K562 (cell line): Measurements from ENCODE around the gene VAMP8. TPM values are rescaled to one million over a fixed set of nuclear protein-coding genes. Genes with fewer than 3 reads are reported as not detected.

Experiments
- ARID1B ChIP-seq: fragments of 450-650 bp; IDR thresholded peaks from 2 replicates; pipeline ENCODE4 v1.6.1; 2016; ENCODE audit warnings: antibody characterized with exemption, mild to moderate bottlenecking, inconsistent platforms
- ARID2 ChIP-seq: fragments of 450-650 bp; IDR thresholded peaks from 2 replicates; pipeline ENCODE4 v1.6.1; 2017; ENCODE audit warnings: antibody characterized with exemption, mild to moderate bottlenecking
- CEBPB ChIP-seq: fragments of 450-650 bp; IDR thresholded peaks from 2 replicates; pipeline ENCODE4 v1.6.1; 2016; ENCODE audit warnings: missing genetic modification characterization, missing compliant biosample characterization
- CHCHD3 ChIP-seq: fragments of 250-450 bp; sonication (Bioruptor Pico); IDR thresholded peaks from 2 replicates; pipeline ENCODE4 v2.1.2; 2022; ENCODE audit warnings: mild to moderate bottlenecking
- DLX4 ChIP-seq: fragments of 250-450 bp; sonication (Bioruptor Pico); IDR thresholded peaks from 2 replicates; pipeline ENCODE4 v1.6.1; 2021; ENCODE audit warnings: mild to moderate bottlenecking
- E2F8 ChIP-seq: fragments of 450-650 bp; IDR thresholded peaks from 2 replicates; pipeline ENCODE4 v1.7.1; 2018; ENCODE audit warnings: mild to moderate bottlenecking, low read depth; ENCODE audit not compliant: partially characterized antibody
- HDAC8 ChIP-seq: fragments of 450-650 bp; IDR thresholded peaks from 2 replicates; pipeline ENCODE4 v1.6.1; 2016; ENCODE audit warnings: mild to moderate bottlenecking, missing genetic modification characterization, moderate library complexity, missing compliant biosample characterization
- NELFE ChIP-seq: IDR thresholded peaks from 2 replicates; pipeline ENCODE4 v1.6.1; 2011; ENCODE audit warnings: mild to moderate bottlenecking; ENCODE audit not compliant: insufficient read depth, insufficient read length
- NR1H2 ChIP-seq: sonication (generic); formaldehyde crosslinking; IDR thresholded peaks from 2 replicates; pipeline ENCODE4 v1.4.0; 2020; ENCODE audit warnings: mild to moderate bottlenecking, missing genetic modification reagents
- POLR2G ChIP-seq: fragments of 200-400 bp; formaldehyde crosslinking; IDR thresholded peaks from 2 replicates; pipeline ENCODE4 v1.6.1; 2017; ENCODE audit warnings: low read depth, mild to moderate bottlenecking, antibody characterized with exemption, low read length, moderate library complexity
- RAD51 ChIP-seq: fragments of 450-650 bp; IDR thresholded peaks from 2 replicates; pipeline ENCODE4 v1.7.1; 2016; ENCODE audit warnings: low read depth, mild to moderate bottlenecking, borderline replicate concordance
- SMARCA4 ChIP-seq: fragments of 450-650 bp; IDR thresholded peaks from 2 replicates; pipeline ENCODE4 v1.6.1; 2016
- TCF15 ChIP-seq: fragments of 250-450 bp; sonication (Bioruptor Pico); IDR thresholded peaks from 2 replicates; pipeline ENCODE4 v1.8.0; 2022; ENCODE audit warnings: moderate library complexity, mild to moderate bottlenecking, inconsistent platforms
- TOE1 ChIP-seq, 2 experiments: fragments of 450-650 bp in 1 of 2; sonication (generic) in 1 of 2; formaldehyde crosslinking in 1 of 2; IDR thresholded peaks; 2 replicates each; pipeline versions ENCODE4 v1.7.1 to v1.8.0; 2016 to 2022; ENCODE audit warnings: borderline replicate concordance in 2 of 2, mild to moderate bottlenecking in 2 of 2, antibody characterized with exemption in 1 of 2, inconsistent platforms in 1 of 2, low read depth in 1 of 2, missing genetic modification reagents in 1 of 2, moderate library complexity in 1 of 2
- ZBTB1 ChIP-seq: sonication (generic); formaldehyde crosslinking; IDR thresholded peaks from 2 replicates; pipeline ENCODE4 v1.8.1; 2023; ENCODE audit warnings: missing genetic modification reagents, low read depth, mild to moderate bottlenecking, borderline replicate concordance
- ZBTB26 ChIP-seq: fragments of 450-650 bp; formaldehyde crosslinking; IDR thresholded peaks from 2 replicates; pipeline ENCODE4 v1.4.0; 2022; ENCODE audit warnings: missing genetic modification characterization
- ZFPM2 ChIP-seq: fragments of 250-450 bp; sonication (Bioruptor Pico); IDR thresholded peaks from 2 replicates; pipeline ENCODE4 v1.5.1; 2022; ENCODE audit warnings: mild to moderate bottlenecking
- ZNF592 ChIP-seq: fragments of 450-650 bp; IDR thresholded peaks from 2 replicates; pipeline ENCODE4 v1.6.1; 2017; ENCODE audit warnings: antibody characterized with exemption, mild to moderate bottlenecking
- ZNF77 ChIP-seq: fragments of 250-450 bp; sonication (Bioruptor Pico); IDR thresholded peaks from 2 replicates; pipeline ENCODE4 v1.5.0; 2020
- polyA plus RNA-seq, 8 experiments: library from polyadenylated mRNA; depleted of rRNA in 4 of 8; stranded (reverse) in 5 of 8; unstranded in 3 of 8; fragments of >200 nt; fragmentation: Nextera tagmentation in 2 of 8; fragmentation: Illumina TruSeq in 1 of 8; extraction: Ambion mirVana in 2 of 8; extraction: Trizol in 1 of 8; gene quantifications; 2 replicates each; pipeline versions ENCODE4 v1.2.1 to v1.2.3, GENCODE V29; 2011 to 2014; ENCODE audit warnings: inconsistent platforms in 1 of 8, missing spikeins in 1 of 8
- total RNA-seq, 7 experiments: library from RNA; depleted of rRNA in 6 of 7; stranded (reverse); fragments of >200 nt in 6 of 7; fragmentation: Illumina TruSeq in 2 of 7; extraction: Trizol in 2 of 7; gene quantifications; 2 replicates each; pipeline versions ENCODE4 v1.2.1 to v1.2.3, GENCODE V29; 2011 to 2021; ENCODE audit warnings: low replicate concordance in 1 of 7

VAMP8 gene
- total and polyA plus RNA-seq, 9 of the 15 experiments (the other 6 are each of a cell fraction or from before 2014, with no cell fraction given) = 107 to 571 (median 248) TPM

- no peak for TF ChIP-seq ZBTB1
- peak; percentile 78 for TF ChIP-seq CEBPB
- TF ChIP-seq RAD51 = no peak
- TF ChIP-seq HDAC8 (tag) = 0 out of 2 replicates have a peak, but pooled peaks have one; percentile 13
- peak; percentile 59; the same call in 1 of the 2 replicates for TF ChIP-seq SMARCA4
- no peak for TF ChIP-seq DLX4 (CRISPR knock-in tag)
- TF ChIP-seq CHCHD3 (CRISPR knock-in tag) = no peak
- TF ChIP-seq E2F8 = peak; percentile 32
- no peak for TF ChIP-seq ZBTB26 (CRISPR knock-in tag)
- no peak for TF ChIP-seq ARID2
- no peak for TF ChIP-seq NR1H2
- peak; percentile 53; the same call in 1 of the 2 replicates for TF ChIP-seq TOE1 (IDR thresholded peaks at IDR 0.05; ENCODE audit: borderline replicate concordance)
- no peak for TF ChIP-seq TOE1 (CRISPR knock-in tag; IDR thresholded peaks at IDR 0.05; ENCODE audit: borderline replicate concordance, low read depth)
- TF ChIP-seq ZNF77 (CRISPR knock-in tag) = no peak
- no peak for TF ChIP-seq POLR2G
- TF ChIP-seq ZNF592 = peak; percentile 41; the same call in 1 of the 2 replicates
- no peak for TF ChIP-seq NELFE
- TF ChIP-seq ARID1B = peak; percentile 44
- TF ChIP-seq ZFPM2 (CRISPR knock-in tag) = no peak
- TF ChIP-seq TCF15 (CRISPR knock-in tag) = no peak
Measured at GRCh38 chr2:85564144-85564563, 13.2 kb upstream of the VAMP8 start (continued).
